GM11168 (cell line): Measurements from ENCODE around the gene IL4I1.
"Not testable (repeated sequence)": the region's sequence is repeated elsewhere in the genome, so short reads cannot be mapped to it uniquely, and the experiment has no call there.

ENCODE experiments used
- in situ Hi-C: fragments of 300-500 bp; cut with MboI; formaldehyde crosslinking; loops from one replicate; pipeline ENCODE4 v1.12.0; 2022; ENCODE audit warnings: low sequenced_read_pairs; ENCODE audit not compliant: unreplicated experiment

IL4I1 gene

DNA sequence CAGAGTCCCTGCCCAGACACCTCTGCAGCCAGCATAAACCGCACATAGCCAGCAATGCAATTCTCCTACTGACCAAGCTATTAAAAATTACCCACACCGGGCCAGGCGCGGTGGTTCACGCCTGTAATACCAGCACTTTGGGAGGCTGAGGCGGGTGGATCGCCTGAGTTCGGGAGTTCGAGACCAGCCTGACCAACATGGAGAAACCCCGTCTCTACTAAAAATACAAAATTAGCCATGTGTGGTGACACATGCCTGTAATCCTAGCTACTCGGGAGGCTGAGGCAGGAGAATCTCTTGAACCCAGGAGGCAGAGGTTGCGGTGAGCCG lies 28.2 kb upstream of the IL4I1 start:
- in situ Hi-C loops = not testable (repeated sequence)

GRCh38 chr19:49924004-49924880 lies 27.6 kb upstream of the IL4I1 start:
- in situ Hi-C loops = no loop called here

DNA sequence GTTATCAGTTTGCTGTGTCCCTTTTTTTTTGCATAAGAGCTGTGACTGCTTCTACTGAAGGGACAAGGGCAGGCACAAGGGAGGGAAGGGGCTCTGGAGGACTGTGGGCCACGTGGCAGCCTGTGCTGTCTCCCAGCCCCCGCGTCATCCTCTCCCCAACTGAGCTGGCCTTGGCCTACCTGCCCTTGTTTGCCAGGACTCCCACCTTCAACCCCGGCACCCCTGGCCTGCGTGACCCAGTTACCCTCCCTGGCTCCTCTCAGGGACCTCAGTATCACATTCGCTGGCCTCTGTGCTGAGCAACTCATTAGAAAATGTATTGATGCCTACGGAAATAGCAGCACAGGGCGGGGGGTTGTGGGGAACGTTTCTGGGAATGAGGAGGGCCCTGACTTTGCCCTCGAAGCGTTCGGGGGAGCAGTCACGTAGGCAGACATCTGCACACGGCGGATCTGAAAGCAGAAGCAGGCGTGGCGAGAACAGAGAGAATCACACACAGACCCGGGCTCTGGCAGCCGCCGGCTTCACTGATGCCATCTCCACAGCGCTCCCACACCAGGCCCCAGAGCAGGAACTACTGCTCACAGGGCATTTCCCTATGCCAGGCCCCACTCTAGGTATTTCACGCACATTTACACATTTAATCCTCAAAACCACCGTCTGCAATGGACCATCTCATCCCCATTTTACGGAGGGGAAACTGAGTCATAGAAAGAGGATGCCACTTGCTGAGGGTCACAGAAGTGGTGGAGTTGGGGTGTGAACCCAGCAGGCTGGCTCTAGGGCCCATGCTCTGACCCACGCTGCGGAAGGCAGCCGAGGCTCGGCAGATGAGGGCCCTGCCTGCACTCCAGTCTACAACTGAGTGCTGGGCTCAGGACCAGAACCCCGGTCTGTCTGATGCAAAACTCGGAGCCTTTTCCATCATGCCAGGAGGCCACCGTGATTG lies 26.6 kb upstream of the IL4I1 start:
- in situ Hi-C loops = no loop called here

DNA sequence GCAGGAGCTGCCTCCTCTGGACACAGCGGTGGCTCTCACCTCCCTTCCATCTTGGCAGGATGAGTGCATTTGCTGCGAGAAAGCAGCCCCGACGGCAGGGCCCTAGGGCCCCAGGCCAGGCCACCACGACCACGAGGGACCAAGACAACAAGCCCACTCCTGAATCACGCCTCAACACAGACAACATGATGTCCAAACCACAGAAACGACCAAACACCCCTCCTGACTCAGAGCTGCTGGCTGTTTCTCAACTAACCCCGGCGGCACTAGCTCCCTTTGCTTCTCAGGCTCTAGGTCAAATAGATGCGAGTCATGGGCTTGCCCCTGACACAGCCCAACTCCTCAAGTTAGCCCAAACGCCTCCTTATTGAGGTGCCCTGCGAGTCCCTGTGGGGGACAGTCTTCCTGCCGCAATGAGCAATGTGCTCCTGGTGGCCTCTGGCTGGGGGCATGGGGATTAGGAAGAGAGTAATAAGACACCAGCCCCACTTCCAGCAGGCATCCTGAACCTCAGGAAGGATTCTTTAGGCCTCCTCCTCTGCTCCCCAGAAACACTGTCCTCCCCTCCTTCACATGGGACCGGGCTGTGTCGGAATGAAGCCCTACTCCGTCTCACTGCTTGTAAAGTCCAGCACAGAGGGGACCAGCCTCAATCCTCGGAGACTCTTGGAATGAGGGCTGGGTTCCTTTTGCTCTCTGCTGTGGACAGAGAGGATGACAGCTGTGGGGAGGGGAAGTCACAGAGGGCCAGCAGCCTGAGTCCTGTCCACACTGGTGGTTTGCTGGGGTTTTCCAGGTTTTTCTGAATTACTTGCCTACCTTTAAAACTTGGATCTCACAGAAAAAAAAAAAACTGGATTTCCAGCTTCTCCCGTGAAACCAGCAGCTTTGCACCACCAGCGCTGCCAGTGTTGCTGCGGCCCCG lies 25.4 kb upstream of the IL4I1 start:
- in situ Hi-C loops = no loop called here

GRCh38 chr19:49920624-49921363 lies 24.1 kb upstream of the IL4I1 start:
- in situ Hi-C loops = no loop called here

GRCh38 chr19:49918089-49918488 lies 21.4 kb upstream of the IL4I1 start:
- in situ Hi-C loops = no loop called here

- in situ Hi-C loops = no loop called here
Measured at GRCh38 chr19:49916839-49917733, 20.4 kb upstream of the IL4I1 start.

DNA sequence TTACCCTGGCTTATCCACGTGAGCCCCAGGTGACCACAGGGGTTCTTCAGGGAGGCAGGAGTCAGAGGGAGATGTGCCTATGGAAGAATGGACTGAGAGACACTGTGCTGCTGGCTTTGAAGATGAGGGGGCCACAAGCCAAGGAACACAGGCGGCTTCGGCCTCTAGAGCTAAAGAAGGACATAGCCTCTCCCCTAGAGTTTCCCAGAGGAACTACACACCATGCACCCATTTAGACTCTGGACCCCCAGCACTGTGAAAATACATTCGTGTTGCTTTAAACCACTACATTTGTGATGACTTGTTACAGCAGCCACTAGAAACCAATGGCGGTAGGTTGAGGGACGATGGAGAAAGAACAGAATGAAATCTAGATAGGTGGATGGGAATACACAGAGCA lies 18.6 kb upstream of the IL4I1 start:
- in situ Hi-C loops = no loop called here

DNA sequence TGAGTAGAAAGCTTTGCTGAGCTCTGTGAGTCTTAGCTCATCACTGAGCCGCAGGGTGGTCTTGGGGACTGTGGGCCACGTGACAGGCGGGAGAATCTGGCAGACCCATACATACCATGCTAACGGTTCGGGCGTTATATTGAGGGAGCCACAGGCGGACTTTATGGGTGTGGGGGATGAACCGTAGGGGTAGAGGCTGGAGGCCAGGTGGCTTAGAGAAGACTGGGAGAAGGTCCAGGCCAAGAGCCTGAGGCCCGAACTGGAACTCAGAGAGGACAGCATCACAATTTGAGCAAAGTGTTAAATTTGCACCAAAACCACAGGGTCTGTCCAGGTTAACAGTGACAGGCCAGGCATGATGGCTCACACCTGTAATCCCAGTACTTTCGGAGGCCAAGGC lies 17.0 kb upstream of the IL4I1 start:
- in situ Hi-C loops = no loop called here

DNA sequence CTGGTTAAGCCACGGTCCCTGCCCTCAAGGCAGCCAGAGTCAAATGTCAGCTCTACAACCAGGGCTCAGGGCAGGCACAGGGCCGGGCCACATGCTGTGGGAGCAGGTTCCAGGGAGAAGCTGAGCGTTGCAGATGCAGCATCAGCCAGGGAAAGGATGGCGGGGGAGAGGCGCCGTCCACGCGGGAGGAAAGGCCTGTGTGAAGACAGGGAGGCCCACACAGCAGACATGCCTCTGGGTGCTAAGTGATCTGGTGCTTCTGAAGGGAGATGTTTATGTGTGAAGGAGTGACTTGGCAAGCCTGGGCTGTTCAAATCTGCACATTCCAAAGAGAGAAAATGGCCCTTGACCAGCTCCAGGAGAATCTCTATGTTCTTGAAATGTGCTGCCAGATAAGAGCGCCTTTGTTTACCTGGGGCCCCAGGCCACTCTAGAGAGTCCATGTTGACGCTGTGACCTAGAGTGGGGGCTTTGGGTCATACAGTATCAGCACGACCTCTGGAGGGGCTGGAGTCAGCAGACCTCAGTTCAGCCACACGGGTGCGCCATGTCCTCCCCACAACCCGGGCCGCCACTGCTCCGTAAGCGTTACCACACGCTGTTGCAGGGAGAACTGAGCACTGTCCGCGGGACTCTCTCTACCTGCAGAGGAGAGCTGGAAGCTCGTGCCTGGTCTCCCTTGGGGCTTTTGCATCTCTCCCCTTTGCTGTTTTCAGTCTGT lies 16.4 kb upstream of the IL4I1 start:
- in situ Hi-C loops = no loop called here

- in situ Hi-C loops = no loop called here
Measured at GRCh38 chr19:49911381-49912145, 14.9 kb upstream of the IL4I1 start.

- in situ Hi-C loops = no loop called here
Measured at GRCh38 chr19:49910179-49910578, 13.5 kb upstream of the IL4I1 start.

DNA sequence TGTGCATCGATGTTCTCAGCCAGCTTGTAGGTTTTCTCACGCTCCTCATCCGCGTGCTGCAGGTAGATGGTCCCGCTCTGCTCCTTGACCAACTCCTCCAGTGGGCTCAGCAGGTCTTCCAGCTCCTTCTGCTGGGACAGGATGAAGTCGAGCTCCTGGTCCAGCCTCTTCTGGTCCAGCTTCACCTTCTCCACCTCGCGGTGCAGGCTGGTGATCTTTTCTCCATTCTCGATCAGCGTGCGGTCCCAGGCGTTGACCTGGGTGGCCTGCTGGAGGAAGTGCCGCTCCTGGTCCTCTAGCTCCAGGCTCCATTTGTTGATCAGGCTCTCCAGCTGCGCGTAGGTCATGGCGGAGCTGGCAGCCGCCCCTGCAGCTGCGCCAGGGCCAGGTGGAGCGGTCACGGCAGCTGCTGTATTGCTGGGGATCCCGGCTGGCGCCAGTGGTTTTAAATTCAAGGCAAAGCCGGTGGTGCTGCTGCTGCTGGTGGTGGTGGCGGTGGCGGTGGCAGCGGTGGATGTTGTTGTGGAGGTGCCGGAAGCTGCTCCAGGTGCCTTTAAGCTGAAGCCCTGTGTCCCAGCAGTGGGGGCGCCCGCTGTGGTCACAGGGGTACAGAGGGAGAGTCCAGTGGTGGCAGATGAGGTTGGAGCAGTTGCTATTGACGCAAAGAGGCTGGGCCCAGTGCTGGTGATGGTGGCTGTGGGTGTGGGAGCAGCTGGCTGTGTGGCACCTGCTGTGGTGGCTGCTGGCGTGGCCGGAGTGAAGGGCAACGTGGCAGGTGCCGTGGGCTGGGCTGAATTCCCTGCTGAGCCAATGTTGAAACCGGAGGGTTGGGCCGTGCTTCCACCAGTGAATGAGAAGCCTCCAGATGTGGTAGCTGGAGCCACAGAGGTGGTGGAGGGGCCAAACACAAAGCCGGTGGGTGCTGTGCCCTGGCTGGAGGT lies 12.1 kb upstream of the IL4I1 start:
- in situ Hi-C loops = no loop called here

- in situ Hi-C loops = no loop called here
Measured at GRCh38 chr19:49907745-49908446, 11.2 kb upstream of the IL4I1 start.

DNA sequence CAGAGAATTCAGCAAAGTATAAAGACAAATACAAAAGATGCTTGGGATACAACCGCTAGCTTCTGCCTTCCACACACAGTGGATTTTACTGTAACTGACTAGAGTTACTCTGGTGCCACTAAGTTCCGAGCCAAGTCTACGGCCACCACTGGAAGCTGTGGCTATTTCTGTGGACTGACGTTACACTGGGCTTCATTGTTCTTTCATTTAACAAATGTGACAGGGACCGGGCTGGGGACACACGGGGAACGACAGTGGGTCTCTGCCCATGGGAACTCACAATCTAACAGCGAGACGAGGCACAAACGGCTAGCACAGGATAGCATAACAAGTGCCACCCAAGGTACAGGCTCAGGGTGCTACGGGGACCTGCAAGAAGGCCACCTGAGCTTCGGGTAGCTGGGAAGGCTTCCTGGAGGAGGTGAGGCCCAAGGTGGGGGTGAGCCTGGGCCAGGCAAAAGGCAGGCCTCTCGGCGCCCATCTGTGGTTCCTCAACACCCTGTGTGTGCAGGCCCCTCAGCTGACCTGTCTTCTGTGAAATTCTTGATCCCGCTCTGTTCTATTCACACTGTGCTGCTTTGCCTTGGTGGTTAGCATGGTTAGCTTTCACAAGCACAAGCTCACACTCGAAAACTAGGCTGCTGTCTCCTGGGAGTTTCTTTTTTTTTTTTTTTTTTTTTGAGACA lies 10.3 kb upstream of the IL4I1 start:
- in situ Hi-C loops = no loop called here
